ENCODE results near the gene UXS1. TPM values are rescaled to one million over a fixed set of nuclear protein-coding genes. Genes with fewer than 3 reads are reported as not detected.

The UXS1 gene
- total RNA-seq, 1 experiment from 2014 or later: 44.7 TPM

DNA sequence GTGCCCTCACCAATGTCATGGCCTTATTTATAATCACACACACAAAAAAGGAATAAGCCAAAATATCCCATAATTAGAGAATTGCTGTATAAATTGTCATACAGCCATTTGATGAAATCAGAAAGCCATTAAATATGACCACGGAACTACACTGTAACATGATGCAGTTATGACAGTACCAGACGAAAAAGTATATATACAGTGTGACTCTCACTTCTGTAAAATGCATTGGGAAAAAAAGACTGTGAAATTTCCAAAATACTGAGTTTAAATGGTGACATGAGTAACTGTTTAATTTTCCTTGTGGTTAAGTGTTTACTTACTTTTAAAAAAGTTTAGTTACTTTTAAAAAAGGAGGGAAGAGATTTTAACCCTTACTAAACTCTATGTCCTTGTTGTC is 25.4 kb downstream of the UXS1 start:
- ChIA-PET POLR2A (no interaction called here), CTCF (no interaction called here)
- H3K4me1 Mint-ChIP-seq: peaks cover 67% of the 10 kb centered on the region
- TF ChIP-seq ZNF138 (CRISPR knock-in tag; conservative IDR thresholded peaks at IDR 0.05) (no peak), FOXJ3 (CRISPR knock-in tag; IDR thresholded peaks at IDR 0.05; ENCODE audit: borderline replicate concordance) (no peak), ETV6 (CRISPR knock-in tag; IDR thresholded peaks at IDR 0.05) (no peak), IRF2 (CRISPR knock-in tag; IDR thresholded peaks at IDR 0.05; ENCODE audit: borderline replicate concordance, low read depth) (no peak), ZNF423 (CRISPR knock-in tag; IDR thresholded peaks at IDR 0.05) (no peak), SMAD4 (CRISPR knock-in tag; IDR thresholded peaks at IDR 0.05) (no peak), ATF6 (CRISPR knock-in tag; IDR thresholded peaks at IDR 0.05) (no peak)
- TF ChIP-seq, protein P1, sequence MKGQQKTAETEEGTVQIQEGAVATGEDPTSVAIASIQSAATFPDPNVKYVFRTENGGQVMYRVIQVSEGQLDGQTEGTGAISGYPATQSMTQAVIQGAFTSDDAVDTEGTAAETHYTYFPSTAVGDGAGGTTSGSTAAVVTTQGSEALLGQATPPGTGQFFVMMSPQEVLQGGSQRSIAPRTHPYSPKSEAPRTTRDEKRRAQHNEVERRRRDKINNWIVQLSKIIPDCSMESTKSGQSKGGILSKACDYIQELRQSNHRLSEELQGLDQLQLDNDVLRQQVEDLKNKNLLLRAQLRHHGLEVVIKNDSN (CRISPR knock-in tag; IDR thresholded peaks at IDR 0.05): no peak
- TF ChIP-seq, protein P2, sequence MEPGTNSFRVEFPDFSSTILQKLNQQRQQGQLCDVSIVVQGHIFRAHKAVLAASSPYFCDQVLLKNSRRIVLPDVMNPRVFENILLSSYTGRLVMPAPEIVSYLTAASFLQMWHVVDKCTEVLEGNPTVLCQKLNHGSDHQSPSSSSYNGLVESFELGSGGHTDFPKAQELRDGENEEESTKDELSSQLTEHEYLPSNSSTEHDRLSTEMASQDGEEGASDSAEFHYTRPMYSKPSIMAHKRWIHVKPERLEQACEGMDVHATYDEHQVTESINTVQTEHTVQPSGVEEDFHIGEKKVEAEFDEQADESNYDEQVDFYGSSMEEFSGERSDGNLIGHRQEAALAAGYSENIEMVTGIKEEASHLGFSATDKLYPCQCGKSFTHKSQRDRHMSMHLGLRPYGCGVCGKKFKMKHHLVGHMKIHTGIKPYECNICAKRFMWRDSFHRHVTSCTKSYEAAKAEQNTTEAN (CRISPR knock-in tag; IDR thresholded peaks at IDR 0.05): no peak
- TF ChIP-seq, protein P3, sequence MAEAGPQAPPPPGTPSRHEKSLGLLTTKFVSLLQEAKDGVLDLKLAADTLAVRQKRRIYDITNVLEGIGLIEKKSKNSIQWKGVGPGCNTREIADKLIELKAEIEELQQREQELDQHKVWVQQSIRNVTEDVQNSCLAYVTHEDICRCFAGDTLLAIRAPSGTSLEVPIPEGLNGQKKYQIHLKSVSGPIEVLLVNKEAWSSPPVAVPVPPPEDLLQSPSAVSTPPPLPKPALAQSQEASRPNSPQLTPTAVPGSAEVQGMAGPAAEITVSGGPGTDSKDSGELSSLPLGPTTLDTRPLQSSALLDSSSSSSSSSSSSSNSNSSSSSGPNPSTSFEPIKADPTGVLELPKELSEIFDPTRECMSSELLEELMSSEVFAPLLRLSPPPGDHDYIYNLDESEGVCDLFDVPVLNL (CRISPR knock-in tag; IDR thresholded peaks at IDR 0.05; ENCODE audit: borderline replicate concordance, low read depth): no peak
- no peak for DNase-seq (ENCODE audit: low spot score)
- H3K27ac Mint-ChIP-seq: no peak overlapping the region
- no peak for ATAC-seq
- H3K27me3 Mint-ChIP-seq (ENCODE audit: low read depth): no peaks in the 10 kb centered on the region
- no peaks in the 10 kb centered on the region for H3K9me3 Mint-ChIP-seq
- H3K36me3 Mint-ChIP-seq: 0 out of 2 replicates have a peak, but pooled peaks cover 3% of the 10 kb centered on the region
- H3K4me3 Mint-ChIP-seq: no peak overlapping the region

GRCh38 chr2:106167067-106167466 is 27.0 kb downstream of the UXS1 start:
- ChIA-PET POLR2A (interaction anchor here (0.7 kb wide), 1 partner anchor 535 kb away, joined by 5 read pairs; no protein-coding TSS in a partner anchor), CTCF (interaction anchor here (1.3 kb wide), 1 partner anchor 9 kb away, joined by 3 read pairs; no protein-coding TSS in a partner anchor)
- Mint-ChIP-seq H3K4me3 (no peak overlapping the region), H3K4me1 (peaks cover 71% of the 10 kb centered on the region), H3K27ac (0 out of 2 replicates have a peak overlapping the region, but pooled peaks have one; percentile 88), H3K27me3 (ENCODE audit: low read depth) (no peaks in the 10 kb centered on the region), H3K9me3 (no peaks in the 10 kb centered on the region), H3K36me3 (peaks cover 7% of the 10 kb centered on the region; the same call in 1 of the 2 replicates)
- no peak for DNase-seq (ENCODE audit: low spot score)
- ATAC-seq: no peak
- TF ChIP-seq GRHL2 (CRISPR knock-in tag; IDR thresholded peaks at IDR 0.05; ENCODE audit: insufficient replicate concordance, severe bottlenecking) (no peak), SMAD4 (CRISPR knock-in tag; IDR thresholded peaks at IDR 0.05) (no peak), ETV6 (CRISPR knock-in tag; IDR thresholded peaks at IDR 0.05) (no peak), MYBL2 (CRISPR knock-in tag; IDR thresholded peaks at IDR 0.05) (no peak), RELA (CRISPR knock-in tag; IDR thresholded peaks at IDR 0.05; ENCODE audit: borderline replicate concordance) (no peak), ZNF532 (CRISPR knock-in tag; IDR thresholded peaks at IDR 0.05; ENCODE audit: borderline replicate concordance) (no peak), MXD4 (CRISPR knock-in tag; IDR thresholded peaks at IDR 0.05; ENCODE audit: borderline replicate concordance) (no peak), FOXP1 (CRISPR knock-in tag; IDR thresholded peaks at IDR 0.05; ENCODE audit: borderline replicate concordance) (no peak)
- TF ChIP-seq, protein P4, sequence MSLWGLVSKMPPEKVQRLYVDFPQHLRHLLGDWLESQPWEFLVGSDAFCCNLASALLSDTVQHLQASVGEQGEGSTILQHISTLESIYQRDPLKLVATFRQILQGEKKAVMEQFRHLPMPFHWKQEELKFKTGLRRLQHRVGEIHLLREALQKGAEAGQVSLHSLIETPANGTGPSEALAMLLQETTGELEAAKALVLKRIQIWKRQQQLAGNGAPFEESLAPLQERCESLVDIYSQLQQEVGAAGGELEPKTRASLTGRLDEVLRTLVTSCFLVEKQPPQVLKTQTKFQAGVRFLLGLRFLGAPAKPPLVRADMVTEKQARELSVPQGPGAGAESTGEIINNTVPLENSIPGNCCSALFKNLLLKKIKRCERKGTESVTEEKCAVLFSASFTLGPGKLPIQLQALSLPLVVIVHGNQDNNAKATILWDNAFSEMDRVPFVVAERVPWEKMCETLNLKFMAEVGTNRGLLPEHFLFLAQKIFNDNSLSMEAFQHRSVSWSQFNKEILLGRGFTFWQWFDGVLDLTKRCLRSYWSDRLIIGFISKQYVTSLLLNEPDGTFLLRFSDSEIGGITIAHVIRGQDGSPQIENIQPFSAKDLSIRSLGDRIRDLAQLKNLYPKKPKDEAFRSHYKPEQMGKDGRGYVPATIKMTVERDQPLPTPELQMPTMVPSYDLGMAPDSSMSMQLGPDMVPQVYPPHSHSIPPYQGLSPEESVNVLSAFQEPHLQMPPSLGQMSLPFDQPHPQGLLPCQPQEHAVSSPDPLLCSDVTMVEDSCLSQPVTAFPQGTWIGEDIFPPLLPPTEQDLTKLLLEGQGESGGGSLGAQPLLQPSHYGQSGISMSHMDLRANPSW (CRISPR knock-in tag; conservative IDR thresholded peaks at IDR 0.05; ENCODE audit: low read depth): no peak
- TF ChIP-seq, protein P5, sequence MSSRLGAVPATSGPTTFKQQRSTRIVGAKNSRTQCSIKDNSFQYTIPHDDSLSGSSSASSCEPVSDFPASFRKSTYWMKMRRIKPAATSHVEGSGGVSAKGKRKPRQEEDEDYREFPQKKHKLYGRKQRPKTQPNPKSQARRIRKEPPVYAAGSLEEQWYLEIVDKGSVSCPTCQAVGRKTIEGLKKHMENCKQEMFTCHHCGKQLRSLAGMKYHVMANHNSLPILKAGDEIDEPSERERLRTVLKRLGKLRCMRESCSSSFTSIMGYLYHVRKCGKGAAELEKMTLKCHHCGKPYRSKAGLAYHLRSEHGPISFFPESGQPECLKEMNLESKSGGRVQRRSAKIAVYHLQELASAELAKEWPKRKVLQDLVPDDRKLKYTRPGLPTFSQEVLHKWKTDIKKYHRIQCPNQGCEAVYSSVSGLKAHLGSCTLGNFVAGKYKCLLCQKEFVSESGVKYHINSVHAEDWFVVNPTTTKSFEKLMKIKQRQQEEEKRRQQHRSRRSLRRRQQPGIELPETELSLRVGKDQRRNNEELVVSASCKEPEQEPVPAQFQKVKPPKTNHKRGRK (CRISPR knock-in tag; IDR thresholded peaks at IDR 0.05; ENCODE audit: borderline replicate concordance): no peak
- TF ChIP-seq, protein P6, sequence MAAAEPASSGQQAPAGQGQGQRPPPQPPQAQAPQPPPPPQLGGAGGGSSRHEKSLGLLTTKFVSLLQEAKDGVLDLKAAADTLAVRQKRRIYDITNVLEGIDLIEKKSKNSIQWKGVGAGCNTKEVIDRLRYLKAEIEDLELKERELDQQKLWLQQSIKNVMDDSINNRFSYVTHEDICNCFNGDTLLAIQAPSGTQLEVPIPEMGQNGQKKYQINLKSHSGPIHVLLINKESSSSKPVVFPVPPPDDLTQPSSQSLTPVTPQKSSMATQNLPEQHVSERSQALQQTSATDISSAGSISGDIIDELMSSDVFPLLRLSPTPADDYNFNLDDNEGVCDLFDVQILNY (CRISPR knock-in tag; IDR thresholded peaks at IDR 0.05): no peak

All from WTC11 (cell line).